Measurements from ENCODE around the gene DPEP2NB.

GRCh38 chr16:68055395-68055794 is 39.7 kb upstream of the DPEP2NB start:
- TF ChIP-seq POLR2A (IDR thresholded peaks at IDR 0.05) (no peak), CTCF (IDR thresholded peaks at IDR 0.05) (no peak), POLR2AphosphoS5 (IDR thresholded peaks at IDR 0.05) (no peak)
